Stimulated activated CD8-positive, alpha-beta memory T cell treated with anti-CD3 and anti-CD28 coated beads, Interleukin-15, amount 100 ng/mL, for 48 hours (primary cell): ENCODE data around the gene CCDC88B.
A peak's percentile ranks its signal among the peaks of the same experiment; 100 is the strongest.

Experiments
- DNase-seq, 2 donors: peaks; one replicate each; pipeline ENCODE4 v3.0.0-alpha.2; 2020; ENCODE audit warnings: low read depth in 2 of 2

CCDC88B gene

GRCh38 chr11:64347193-64347867 lies 7.3 kb downstream of the CCDC88B start:
- no peak for DNase-seq

- no peak for DNase-seq
Observed at GRCh38 chr11:64348383-64349024, 8.5 kb downstream of the CCDC88B start.

GRCh38 chr11:64349025-64349387 lies 9.0 kb downstream of the CCDC88B start:
- DNase-seq, result no peak

GRCh38 chr11:64349404-64349803 lies 9.4 kb downstream of the CCDC88B start:
- no peak for DNase-seq

- DNase-seq, result no peak
Observed at GRCh38 chr11:64351136-64351631, 11.2 kb downstream of the CCDC88B start.

- no peak for DNase-seq
Observed at GRCh38 chr11:64352099-64352994, 12.3 kb downstream of the CCDC88B start.

- DNase-seq, result no peak
Observed at GRCh38 chr11:64352995-64353714, 13.2 kb downstream of the CCDC88B start.

GRCh38 chr11:64353715-64354506 lies 13.9 kb downstream of the CCDC88B start:
- DNase-seq, result no peak

GRCh38 chr11:64355078-64355940 lies 15.3 kb downstream of the CCDC88B start:
- DNase-seq, result peak; percentile 47

- DNase-seq, result peak in 1 of 2 donors; percentile 36
Observed at GRCh38 chr11:64356498-64357411, 16.8 kb downstream of the CCDC88B start.

GRCh38 chr11:64357446-64357845 lies 17.4 kb downstream of the CCDC88B start:
- no peak for DNase-seq

- peak; percentile 51 to 60 for DNase-seq
Observed at GRCh38 chr11:64357904-64358535, 18.0 kb downstream of the CCDC88B start.

- no peak for DNase-seq
Observed at GRCh38 chr11:64358536-64358906, 18.5 kb downstream of the CCDC88B start.

- DNase-seq, result peak; percentile 52
Observed at GRCh38 chr11:64358907-64359711, 19.1 kb downstream of the CCDC88B start, which contains the start of gene RPS6KA4. Gene RPS6KA4 (plus strand): TSS chr11:64359162. CDS start chr11:64359236, 74 bp downstream.

- DNase-seq, result no peak
Observed at GRCh38 chr11:64359712-64360445, 19.9 kb downstream of the CCDC88B start.

- no peak for DNase-seq
Observed at GRCh38 chr11:64360448-64360921, 20.5 kb downstream of the CCDC88B start.

GRCh38 chr11:64361659-64362058 lies 21.7 kb downstream of the CCDC88B start:
- DNase-seq, result no peak
